A549 (cell line): ENCODE results near the gene NTM. TPM values are rescaled to one million over a fixed set of nuclear protein-coding genes. Genes with fewer than 3 reads are reported as not detected.

Experiments
- ATAC-seq, 2 experiments: fragments of 200-7000 bp in 1 of 2; fragments of >200 bp in 1 of 2; cut with Nextera tagmentation in 1 of 2; cut with Tn5 transposase in 1 of 2; 3 replicates each; pipeline versions ENCODE4 v1.8.0 to v1.9.1; 2018 to 2020; ENCODE audit warnings: mild to moderate bottlenecking in 1 of 2, moderate library complexity in 1 of 2
- CTCF ChIA-PET: fragments of 300-600 bp; sonication (Branson Sonifier 250); formaldehyde crosslinking; extraction: SDS; loops from one replicate; lab custom pipeline; 2021; ENCODE audit warnings: antibody characterized with exemption, inconsistent platforms; lab: Yijun Ruan, JAX
- POLR2A ChIA-PET: fragments of 350-600 bp; formaldehyde crosslinking; extraction: SDS; loops from one replicate; lab custom pipeline; 2021; ENCODE audit warnings: antibody characterized with exemption, inconsistent platforms; lab: Yijun Ruan, JAX
- DNase-seq, 2 experiments: peaks; one replicate each; pipeline versions ENCODE4 v3.0.0 to v3.0.0-alpha.2; 2011 to 2016; ENCODE audit warnings: low read depth in 1 of 2, low spot score in 1 of 2
- FAIRE-seq: peaks from 2 replicates; lab custom pipeline; 2011; peaks lifted over from hg19 to GRCh38; lab: Jason Lieb, UNC
- H3K27ac ChIP-seq, 2 experiments: fragments of >200 bp; sonication (Bioruptor Twin); formaldehyde crosslinking; 3 replicates each; pipeline ENCODE4 v1.5.1; 2016 to 2017
- H3K4me1 ChIP-seq: fragments of >200 bp; sonication (Bioruptor Twin); formaldehyde crosslinking; 3 replicates; pipeline ENCODE4 v1.6.1; 2016
- H3K4me2 ChIP-seq: fragments of >200 bp; sonication (Bioruptor Twin); formaldehyde crosslinking; 3 replicates; pipeline ENCODE4 v1.6.1; 2016
- H3K4me3 ChIP-seq: fragments of >200 bp; sonication (Bioruptor Twin); formaldehyde crosslinking; 3 replicates; pipeline ENCODE4 v1.5.1; 2016
- H3K9me3 ChIP-seq: fragments of >200 bp; sonication (Bioruptor Twin); formaldehyde crosslinking; 3 replicates; pipeline ENCODE4 v1.6.1; 2016
- CEBPB ChIP-seq, 2 experiments: fragments of >200 bp in 1 of 2; sonication (Bioruptor Twin) in 1 of 2; formaldehyde crosslinking in 1 of 2; IDR thresholded peaks; 2 replicates each; pipeline ENCODE4 v1.6.1; 2012 to 2016
- CHD4 ChIP-seq: fragments of 200-600 bp; sonication (generic); IDR thresholded peaks from 2 replicates; pipeline ENCODE4 v1.6.1; 2016; ENCODE audit warnings: antibody characterized with exemption, mild to moderate bottlenecking, borderline replicate concordance
- CTCF ChIP-seq: fragments of >200 bp; sonication (Bioruptor Twin); formaldehyde crosslinking; IDR thresholded peaks from 3 replicates; pipeline ENCODE4 v1.5.1; 2016
- ELK1 ChIP-seq: fragments of 150-350 bp; IDR thresholded peaks from 2 replicates; pipeline ENCODE4 v1.6.1; 2014; ENCODE audit warnings: low read depth, mild to moderate bottlenecking, low read length
- EP300 ChIP-seq, 2 experiments: fragments of >200 bp; sonication (Bioruptor Twin); formaldehyde crosslinking; IDR thresholded peaks; 2 replicates in 1 of 2; 3 replicates in 1 of 2; pipeline ENCODE4 v1.6.1; 2016 to 2017
- FOSL2 ChIP-seq, 2 experiments: fragments of 450-650 bp in 1 of 2; fragments of >200 bp in 1 of 2; sonication (Bioruptor Twin) in 1 of 2; formaldehyde crosslinking; IDR thresholded peaks; 2 replicates each; pipeline versions ENCODE4 v1.5.0 to v1.6.1; 2016 to 2020; ENCODE audit warnings: mild to moderate bottlenecking in 1 of 2, moderate library complexity in 1 of 2
- FOXS1 ChIP-seq: fragments of 250-450 bp; sonication (Bioruptor Pico); IDR thresholded peaks from 2 replicates; pipeline ENCODE4 v1.5.0; 2020; ENCODE audit warnings: mild to moderate bottlenecking, moderate library complexity
- HDAC2 ChIP-seq: fragments of 200-600 bp; sonication (generic); IDR thresholded peaks from 2 replicates; pipeline ENCODE4 v1.6.1; 2016
- HES2 ChIP-seq: fragments of >200 bp; sonication (Bioruptor Twin); formaldehyde crosslinking; IDR thresholded peaks from 2 replicates; pipeline ENCODE4 v1.6.1; 2016
- HMGXB4 ChIP-seq: fragments of 250-450 bp; sonication (Bioruptor Pico); IDR thresholded peaks from 2 replicates; pipeline ENCODE4 v1.5.0; 2021; ENCODE audit warnings: mild to moderate bottlenecking, moderate library complexity, borderline replicate concordance
- HOXA7 ChIP-seq: fragments of 250-450 bp; sonication (Bioruptor Pico); IDR thresholded peaks from 2 replicates; pipeline ENCODE4 v1.5.0; 2020; ENCODE audit warnings: mild to moderate bottlenecking, moderate library complexity
- JUNB ChIP-seq: fragments of >200 bp; sonication (Bioruptor Twin); formaldehyde crosslinking; IDR thresholded peaks from 2 replicates; pipeline ENCODE4 v1.6.1; 2016
- KDM5A ChIP-seq: fragments of 200-600 bp; sonication (generic); IDR thresholded peaks from 2 replicates; pipeline ENCODE4 v1.6.1; 2016; ENCODE audit warnings: antibody characterized with exemption, mild to moderate bottlenecking
- MYC ChIP-seq: IDR thresholded peaks from 2 replicates; pipeline ENCODE4 v1.6.1; 2012; ENCODE audit warnings: mild to moderate bottlenecking, inconsistent platforms, low read length, improper control_type of control experiment, borderline replicate concordance
- NFE2L2 ChIP-seq: fragments of 150-350 bp; conservative IDR thresholded peaks from 2 replicates; pipeline ENCODE4 v1.6.1; 2014; ENCODE audit warnings: low read length
- NPAS2 ChIP-seq: fragments of 250-450 bp; sonication (Bioruptor Pico); IDR thresholded peaks from 2 replicates; pipeline ENCODE4 v1.8.0; 2022; ENCODE audit warnings: mild to moderate bottlenecking, moderate library complexity, borderline replicate concordance
- NR3C1 ChIP-seq: fragments of >200 bp; sonication (Bioruptor Twin); formaldehyde crosslinking; IDR thresholded peaks from 3 replicates; pipeline ENCODE4 v1.6.1; 2017
- PHF8 ChIP-seq: fragments of 200-600 bp; sonication (generic); IDR thresholded peaks from 2 replicates; pipeline ENCODE4 v1.6.1; 2016; ENCODE audit warnings: low read depth, mild to moderate bottlenecking, antibody characterized with exemption, moderate library complexity, borderline replicate concordance
- POLR2A ChIP-seq: IDR thresholded peaks from 2 replicates; pipeline ENCODE4 v1.6.1; 2012; ENCODE audit warnings: mild to moderate bottlenecking, low read length
- POLR2AphosphoS2 ChIP-seq: conservative IDR thresholded peaks from 2 replicates; pipeline ENCODE4 v1.6.1; 2012; ENCODE audit warnings: low read length, improper control_type of control experiment, inconsistent platforms
- RARB ChIP-seq: fragments of 250-450 bp; sonication (Bioruptor Pico); IDR thresholded peaks from 2 replicates; pipeline ENCODE4 v1.8.0; 2021; ENCODE audit warnings: mild to moderate bottlenecking, moderate library complexity
- RCOR1 ChIP-seq: fragments of 150-350 bp; IDR thresholded peaks from 2 replicates; pipeline ENCODE4 v1.6.1; 2014; ENCODE audit warnings: antibody characterized with exemption, low read length, low read depth
- RFX5 ChIP-seq: fragments of 450-650 bp; IDR thresholded peaks from 2 replicates; pipeline ENCODE4 v1.7.1; 2014; ENCODE audit warnings: antibody characterized with exemption, mild to moderate bottlenecking, moderate library complexity
- SMC3 ChIP-seq: fragments of >200 bp; sonication (Bioruptor Twin); formaldehyde crosslinking; IDR thresholded peaks from 3 replicates; pipeline ENCODE4 v1.6.1; 2018; ENCODE audit warnings: inconsistent platforms
- TFCP2L1 ChIP-seq: fragments of 250-450 bp; sonication (Bioruptor Pico); IDR thresholded peaks from 2 replicates; pipeline ENCODE4 v1.5.0; 2021; ENCODE audit warnings: mild to moderate bottlenecking
- TP53 ChIP-seq: fragments of 250-450 bp; sonication (Bioruptor Pico); IDR thresholded peaks from 2 replicates; pipeline ENCODE4 v1.5.0; 2021; ENCODE audit warnings: mild to moderate bottlenecking, moderate library complexity
- ZSCAN20 ChIP-seq: fragments of 250-450 bp; sonication (Bioruptor Pico); IDR thresholded peaks from 2 replicates; pipeline ENCODE4 v1.8.0; 2022; ENCODE audit warnings: mild to moderate bottlenecking, moderate library complexity
- WGBS: methylation state at CpG from one replicate; pipeline ENCODE4 v1.1.6; 2017; ENCODE audit errors: missing lambda C conversion rate; 5-methylcytosine and 5-hydroxymethylcytosine counted together
- polyA plus RNA-seq, 4 experiments: library from polyadenylated mRNA; depleted of rRNA in 3 of 4; stranded (reverse); fragments of >200 nt; fragmentation: RNase III in 1 of 4; extraction: RNeasy Plus Mini Kit Qiagen cat#74134 plus additional on column Dnase treatment in 1 of 4; gene quantifications; 2 replicates in 3 of 4; 3 replicates in 1 of 4; pipeline ENCODE4 v1.2.3, GENCODE V29; 2011 to 2017
- TF ChIP-seq, protein P1 (sequence below): IDR thresholded peaks from 2 replicates; pipeline ENCODE4 v1.6.1; 2012; ENCODE audit warnings: low read depth, borderline replicate concordance
- TF ChIP-seq, protein P2 (sequence below): IDR thresholded peaks from 2 replicates; pipeline ENCODE4 v1.6.1; 2012

The NTM gene
- polyA plus RNA-seq, 2 of the 4 experiments (the other 2 are of a cell fraction) = not detected

GRCh38 chr11:131800452-131800851 lies 430.0 kb downstream of the NTM start:
- FAIRE-seq = no peak
- H3K4me1 ChIP-seq = no peaks in the 10 kb centered on the region
- no peak overlapping the region for H3K27ac ChIP-seq
- 0% methylated on average over 2 of the region's 2 CpGs for WGBS
- POLR2A ChIA-PET = no interaction called here
- no peak for ATAC-seq
- no peak for DNase-seq
- H3K4me3 ChIP-seq = no peak overlapping the region
- CTCF ChIA-PET = no interaction called here
- TF ChIP-seq HDAC2 = no peak
- no peak for TF ChIP-seq SMC3
- no peak for TF ChIP-seq NPAS2 (CRISPR knock-in tag)
- TF ChIP-seq RFX5 = no peak
- H3K4me2 ChIP-seq = no peak overlapping the region
- no peaks in the 10 kb centered on the region for H3K9me3 ChIP-seq

DNA sequence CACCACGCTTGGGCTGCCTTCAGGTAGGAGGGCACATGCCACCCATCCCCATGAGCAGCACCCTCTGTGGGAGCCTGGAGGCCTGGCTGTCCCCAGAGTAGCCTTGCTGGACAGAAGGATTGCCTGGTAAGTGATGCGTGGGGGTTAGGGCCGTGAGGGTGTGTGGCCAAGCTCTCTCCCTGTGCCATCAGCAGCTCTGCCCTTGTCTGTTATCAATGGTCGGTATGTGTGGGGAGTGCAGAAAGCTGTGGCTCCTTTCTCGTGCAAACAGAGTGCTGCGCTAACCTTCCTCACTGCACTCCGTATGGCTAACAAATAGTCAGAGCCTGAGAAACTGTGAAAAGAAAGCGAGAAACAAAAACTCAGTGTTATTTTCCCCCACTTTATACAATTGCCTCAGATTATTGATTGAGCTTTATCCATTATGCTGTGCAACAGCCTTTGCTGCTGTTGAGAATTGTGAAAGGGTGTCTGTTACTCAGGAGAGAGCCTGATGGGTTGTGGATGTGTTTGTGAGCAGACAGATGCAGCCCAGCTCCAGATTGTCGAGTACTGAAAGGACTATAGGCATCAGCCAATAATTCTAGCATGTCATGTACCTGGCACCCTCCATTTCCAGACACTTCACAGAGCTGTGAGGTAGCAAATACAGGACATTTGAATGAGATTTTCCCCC lies 432.2 kb downstream of the NTM start:
- H3K4me3 ChIP-seq = no peak overlapping the region
- FAIRE-seq (no peak), ATAC-seq (no peak), DNase-seq (no peak)
- no peaks in the 10 kb centered on the region for H3K4me1 ChIP-seq
- ChIA-PET POLR2A (no interaction called here), CTCF (no interaction called here)
- no peaks in the 10 kb centered on the region for H3K9me3 ChIP-seq
- no peak overlapping the region for H3K4me2 ChIP-seq
- H3K27ac ChIP-seq = no peak overlapping the region
- TF ChIP-seq HDAC2 (no peak), CTCF (no peak), SMC3 (no peak), NFE2L2 (no peak), ZSCAN20 (no peak), POLR2A (no peak), ELK1 (no peak), RARB (CRISPR knock-in tag) (no peak), FOSL2 (IDR thresholded peaks at IDR 0.05) (no peak), FOSL2 (CRISPR knock-in tag; IDR thresholded peaks at IDR 0.05) (no peak), RFX5 (no peak), HES2 (no peak), RCOR1 (no peak), TP53 (CRISPR knock-in tag) (no peak), HOXA7 (CRISPR knock-in tag) (no peak), JUNB (no peak), PHF8 (no peak), NR3C1 (no peak), POLR2AphosphoS2 (no peak)
- TF ChIP-seq, protein P1, sequence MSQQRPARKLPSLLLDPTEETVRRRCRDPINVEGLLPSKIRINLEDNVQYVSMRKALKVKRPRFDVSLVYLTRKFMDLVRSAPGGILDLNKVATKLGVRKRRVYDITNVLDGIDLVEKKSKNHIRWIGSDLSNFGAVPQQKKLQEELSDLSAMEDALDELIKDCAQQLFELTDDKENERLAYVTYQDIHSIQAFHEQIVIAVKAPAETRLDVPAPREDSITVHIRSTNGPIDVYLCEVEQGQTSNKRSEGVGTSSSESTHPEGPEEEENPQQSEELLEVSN = no peak
- WGBS = 27% methylated on average over 7 of the region's 9 CpGs

DNA sequence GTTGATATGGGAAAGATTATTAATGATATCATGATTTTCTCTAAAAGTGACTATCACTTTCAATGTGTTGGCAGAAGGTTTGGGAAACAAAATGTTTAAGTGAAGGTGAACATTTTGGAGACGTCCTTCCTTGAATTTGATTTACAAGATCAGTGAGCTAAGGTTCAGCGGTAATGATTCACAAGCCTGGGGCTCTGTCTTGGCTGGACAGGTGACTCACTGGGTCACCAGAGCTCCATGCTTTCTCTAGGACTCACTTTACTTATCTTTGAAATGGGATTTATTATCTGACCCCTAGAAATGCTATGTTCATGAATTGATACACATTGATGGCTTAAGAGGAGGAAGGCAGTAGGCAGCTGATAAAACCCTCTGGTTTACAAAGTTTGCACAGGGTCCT lies 437.5 kb downstream of the NTM start:
- ChIA-PET CTCF (no interaction called here), POLR2A (no interaction called here)
- H3K9me3 ChIP-seq = no peaks in the 10 kb centered on the region
- no peak for ATAC-seq
- DNase-seq = no peak
- no peak for FAIRE-seq
- WGBS = 25% methylated on average over 2 of the region's 2 CpGs
- H3K4me1 ChIP-seq = no peaks in the 10 kb centered on the region
- H3K27ac ChIP-seq = no peak overlapping the region
- H3K4me3 ChIP-seq = no peak overlapping the region
- H3K4me2 ChIP-seq = no peak overlapping the region
- TF ChIP-seq EP300 (IDR thresholded peaks at IDR 0.05) = no peak
- TF ChIP-seq FOXS1 (CRISPR knock-in tag) = no peak
- no peak for TF ChIP-seq CHD4
- TF ChIP-seq, protein P2, sequence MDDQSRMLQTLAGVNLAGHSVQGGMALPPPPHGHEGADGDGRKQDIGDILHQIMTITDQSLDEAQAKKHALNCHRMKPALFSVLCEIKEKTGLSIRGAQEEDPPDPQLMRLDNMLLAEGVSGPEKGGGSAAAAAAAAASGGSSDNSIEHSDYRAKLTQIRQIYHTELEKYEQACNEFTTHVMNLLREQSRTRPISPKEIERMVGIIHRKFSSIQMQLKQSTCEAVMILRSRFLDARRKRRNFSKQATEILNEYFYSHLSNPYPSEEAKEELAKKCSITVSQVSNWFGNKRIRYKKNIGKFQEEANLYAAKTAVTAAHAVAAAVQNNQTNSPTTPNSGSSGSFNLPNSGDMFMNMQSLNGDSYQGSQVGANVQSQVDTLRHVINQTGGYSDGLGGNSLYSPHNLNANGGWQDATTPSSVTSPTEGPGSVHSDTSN = no peak
- no peak for TF ChIP-seq TP53 (CRISPR knock-in tag)
- no peak for TF ChIP-seq RCOR1
- no peak for TF ChIP-seq CEBPB (IDR thresholded peaks at IDR 0.05)
- TF ChIP-seq TFCP2L1 (CRISPR knock-in tag) = no peak
- TF ChIP-seq MYC = no peak
- no peak for TF ChIP-seq KDM5A
- no peak for TF ChIP-seq HMGXB4 (CRISPR knock-in tag)
- TF ChIP-seq HOXA7 (CRISPR knock-in tag) = no peak
- TF ChIP-seq POLR2A = no peak
